ENCODE data around the gene TBCD. TPM values are rescaled to one million over a fixed set of nuclear protein-coding genes. Genes with fewer than 3 reads are reported as not detected.

Gene TBCD
- total and polyA plus RNA-seq, 9 of the 15 experiments (the other 6 are each of a cell fraction or from before 2014, with no cell fraction given) = 8.9 to 98.5 (median 28.0) TPM

DNA sequence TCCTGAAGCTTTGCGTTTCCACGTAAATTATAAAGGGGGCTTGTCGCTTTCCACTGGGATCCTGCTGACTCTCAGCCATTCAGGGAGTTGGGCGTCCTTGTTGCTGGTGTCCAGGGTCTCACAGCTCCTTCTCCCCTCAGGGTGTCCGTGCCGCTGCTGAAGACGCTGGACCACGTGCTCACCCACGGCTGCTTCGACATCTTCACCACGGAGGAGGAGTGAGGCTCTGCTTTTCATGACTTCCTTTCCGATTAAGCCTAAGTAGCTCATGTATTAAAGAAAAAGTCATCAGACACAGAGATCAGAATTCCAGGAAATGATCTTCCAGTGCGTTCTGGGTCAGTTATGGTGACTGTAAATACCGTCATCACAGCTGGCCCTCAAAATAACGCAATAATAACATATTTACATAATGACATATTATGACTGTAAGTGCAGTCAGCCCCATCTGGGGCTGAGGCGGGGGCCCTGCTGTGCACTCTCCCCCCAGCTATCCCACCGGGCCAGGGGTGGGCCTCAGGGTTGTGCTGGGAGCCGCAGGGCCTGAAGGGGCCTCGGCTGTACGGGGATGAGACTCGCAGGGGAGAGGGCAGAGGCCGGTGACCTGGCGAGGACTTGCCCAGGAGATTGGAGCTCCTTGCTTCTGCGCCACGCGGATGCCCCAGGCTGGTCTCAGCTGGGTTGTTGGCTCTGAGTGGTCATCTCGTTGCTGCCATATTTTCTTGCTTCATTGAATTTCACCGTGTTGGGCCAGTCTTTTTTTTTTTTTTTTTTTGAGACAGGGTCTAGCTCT is 180.8 kb downstream of the TBCD start:
- H3K9ac ChIP-seq (ENCODE audit: insufficient read depth in 1 of 2, low read depth in 2 of 2, low read length in 2 of 2) = 0 out of 4 replicates have a peak overlapping the region, but pooled peaks of 1 of the 2 experiments have one; percentile 9
- CTCF ChIA-PET (ENCODE audit: low intra/inter-chr PET ratio) = no interaction called here
- TF ChIP-seq AFF4 (CRISPR knock-in tag; IDR thresholded peaks at IDR 0.05) (no peak), RHOXF2B (CRISPR knock-in tag; conservative IDR thresholded peaks at IDR 0.05) (no peak), ARID1B (IDR thresholded peaks at IDR 0.05) (no peak), POLR3G (IDR thresholded peaks at IDR 0.05; ENCODE audit: extremely low read depth, insufficient read length, insufficient replicate concordance) (no peak), L3MBTL2 (IDR thresholded peaks at IDR 0.05) (no peak), LCOR (CRISPR knock-in tag; IDR thresholded peaks at IDR 0.05) (no peak), ARID2 (IDR thresholded peaks at IDR 0.05) (no peak)
- TF ChIP-seq, protein P1, sequence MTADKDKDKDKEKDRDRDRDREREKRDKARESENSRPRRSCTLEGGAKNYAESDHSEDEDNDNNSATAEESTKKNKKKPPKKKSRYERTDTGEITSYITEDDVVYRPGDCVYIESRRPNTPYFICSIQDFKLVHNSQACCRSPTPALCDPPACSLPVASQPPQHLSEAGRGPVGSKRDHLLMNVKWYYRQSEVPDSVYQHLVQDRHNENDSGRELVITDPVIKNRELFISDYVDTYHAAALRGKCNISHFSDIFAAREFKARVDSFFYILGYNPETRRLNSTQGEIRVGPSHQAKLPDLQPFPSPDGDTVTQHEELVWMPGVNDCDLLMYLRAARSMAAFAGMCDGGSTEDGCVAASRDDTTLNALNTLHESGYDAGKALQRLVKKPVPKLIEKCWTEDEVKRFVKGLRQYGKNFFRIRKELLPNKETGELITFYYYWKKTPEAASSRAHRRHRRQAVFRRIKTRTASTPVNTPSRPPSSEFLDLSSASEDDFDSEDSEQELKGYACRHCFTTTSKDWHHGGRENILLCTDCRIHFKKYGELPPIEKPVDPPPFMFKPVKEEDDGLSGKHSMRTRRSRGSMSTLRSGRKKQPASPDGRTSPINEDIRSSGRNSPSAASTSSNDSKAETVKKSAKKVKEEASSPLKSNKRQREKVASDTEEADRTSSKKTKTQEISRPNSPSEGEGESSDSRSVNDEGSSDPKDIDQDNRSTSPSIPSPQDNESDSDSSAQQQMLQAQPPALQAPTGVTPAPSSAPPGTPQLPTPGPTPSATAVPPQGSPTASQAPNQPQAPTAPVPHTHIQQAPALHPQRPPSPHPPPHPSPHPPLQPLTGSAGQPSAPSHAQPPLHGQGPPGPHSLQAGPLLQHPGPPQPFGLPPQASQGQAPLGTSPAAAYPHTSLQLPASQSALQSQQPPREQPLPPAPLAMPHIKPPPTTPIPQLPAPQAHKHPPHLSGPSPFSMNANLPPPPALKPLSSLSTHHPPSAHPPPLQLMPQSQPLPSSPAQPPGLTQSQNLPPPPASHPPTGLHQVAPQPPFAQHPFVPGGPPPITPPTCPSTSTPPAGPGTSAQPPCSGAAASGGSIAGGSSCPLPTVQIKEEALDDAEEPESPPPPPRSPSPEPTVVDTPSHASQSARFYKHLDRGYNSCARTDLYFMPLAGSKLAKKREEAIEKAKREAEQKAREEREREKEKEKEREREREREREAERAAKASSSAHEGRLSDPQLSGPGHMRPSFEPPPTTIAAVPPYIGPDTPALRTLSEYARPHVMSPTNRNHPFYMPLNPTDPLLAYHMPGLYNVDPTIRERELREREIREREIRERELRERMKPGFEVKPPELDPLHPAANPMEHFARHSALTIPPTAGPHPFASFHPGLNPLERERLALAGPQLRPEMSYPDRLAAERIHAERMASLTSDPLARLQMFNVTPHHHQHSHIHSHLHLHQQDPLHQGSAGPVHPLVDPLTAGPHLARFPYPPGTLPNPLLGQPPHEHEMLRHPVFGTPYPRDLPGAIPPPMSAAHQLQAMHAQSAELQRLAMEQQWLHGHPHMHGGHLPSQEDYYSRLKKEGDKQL (CRISPR knock-in tag; IDR thresholded peaks at IDR 0.05; ENCODE audit: borderline replicate concordance) = no peak
- TF ChIP-seq, protein P2, sequence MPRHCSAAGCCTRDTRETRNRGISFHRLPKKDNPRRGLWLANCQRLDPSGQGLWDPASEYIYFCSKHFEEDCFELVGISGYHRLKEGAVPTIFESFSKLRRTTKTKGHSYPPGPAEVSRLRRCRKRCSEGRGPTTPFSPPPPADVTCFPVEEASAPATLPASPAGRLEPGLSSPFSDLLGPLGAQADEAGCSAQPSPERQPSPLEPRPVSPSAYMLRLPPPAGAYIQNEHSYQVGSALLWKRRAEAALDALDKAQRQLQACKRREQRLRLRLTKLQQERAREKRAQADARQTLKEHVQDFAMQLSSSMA (CRISPR knock-in tag; IDR thresholded peaks at IDR 0.05) = no peak

More for the DNA sequence above, 180.8 kb downstream of the TBCD start:
- Histone ChIP-seq H3K4me3 (no peak overlapping the region), H3K27me3 (ENCODE audit: control insufficient read depth in 2 of 2, insufficient read depth in 2 of 2, low read length in 2 of 2) (no peaks in the 10 kb centered on the region), H3K27ac (ENCODE audit: extremely low read depth, low read depth, low read length) (no peak overlapping the region), H2AFZ (ENCODE audit: low read depth, low read length) (no peak overlapping the region), H3K4me1 (replicated peaks in 1 of 2; ENCODE audit: control insufficient read depth in 2 of 2, insufficient read depth in 2 of 2, low read length in 2 of 2) (peaks cover 0 to 10% of the 10 kb centered on the region in 2 experiments; a peak in 2 of 5 replicates), H3K79me2 (ENCODE audit: control insufficient read depth, insufficient read depth, low read length) (no peaks in the 10 kb centered on the region), H4K20me1 (replicated peaks; ENCODE audit: control insufficient read depth, insufficient read depth, low read length) (no peaks in the 10 kb centered on the region), H3K36me3 (ENCODE audit: control insufficient read depth, insufficient read depth, low read length) (peaks cover 79% of the 10 kb centered on the region; the same call in 2 of the 3 replicates), H3K9me1 (ENCODE audit: control insufficient read depth, insufficient read depth, low read length) (no peaks in the 10 kb centered on the region), H3K9me3 (replicated peaks; ENCODE audit: control insufficient read depth, insufficient read depth, low read depth, low read length) (no peaks in the 10 kb centered on the region), H3K4me2 (ENCODE audit: insufficient read depth, low read length) (no peak overlapping the region)
- ATAC-seq = no peak
- in situ Hi-C loops (cut with MboI) = no loop called here
- DNase-seq (ENCODE audit: extremely low read depth in 1 of 4, low spot score in 3 of 4) = no peak
- no peak for FAIRE-seq
- WGBS (ENCODE audit: insufficient coverage, low coverage, missing lambda C conversion rate) = 87% methylated on average over 20 of the region's 28 CpGs
- BruUV-seq (replicated peaks) = no TSS peak
- POLR2A ChIA-PET = interaction anchor here (0.7 to 1.4 kb wide), 4 partner anchors 13 to 49 kb away, joined by 3 to 4 read pairs (median 4); no protein-coding TSS in a partner anchor
- intact Hi-C loops (cut with micrococcal nuclease) = no loop called here
